GM19455 (cell line): ENCODE measurements around the gene KIN.
"Not testable (repeated sequence)": the region's sequence is repeated elsewhere in the genome, so short reads cannot be mapped to it uniquely, and the experiment has no call there.

ENCODE experiments used
- ATAC-seq: cut with Tn5 transposase; IDR thresholded peaks from one replicate; pipeline ENCODE4 v1.9.1; 2021; ENCODE audit not compliant: unreplicated experiment

KIN gene

GRCh38 chr10:7738536-7739407, 49.0 kb downstream of the KIN start:
- ATAC-seq = no peak

DNA sequence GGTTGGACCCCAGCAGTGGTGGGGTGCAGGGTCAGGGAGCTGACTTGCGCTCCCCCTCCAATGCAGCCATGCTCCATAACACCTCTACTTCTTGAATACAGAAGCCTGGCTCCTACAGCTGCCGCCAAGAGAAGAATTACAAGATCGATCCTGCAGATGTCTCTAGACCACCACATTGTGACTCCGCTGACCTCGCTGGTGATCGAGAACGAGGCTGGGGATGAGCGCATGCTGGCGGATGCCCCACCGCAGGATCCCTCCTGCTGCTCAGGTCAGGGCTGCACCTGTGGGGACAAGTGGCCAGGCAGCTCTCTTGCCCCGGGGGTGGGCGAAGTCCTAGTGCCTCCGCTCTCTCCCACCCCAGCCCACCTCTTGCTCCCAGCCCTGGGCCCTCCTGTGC, 53.0 kb downstream of the KIN start:
- ATAC-seq = no peak

- ATAC-seq = no peak
Measured at GRCh38 chr10:7722927-7723529, 64.8 kb downstream of the KIN start.

DNA sequence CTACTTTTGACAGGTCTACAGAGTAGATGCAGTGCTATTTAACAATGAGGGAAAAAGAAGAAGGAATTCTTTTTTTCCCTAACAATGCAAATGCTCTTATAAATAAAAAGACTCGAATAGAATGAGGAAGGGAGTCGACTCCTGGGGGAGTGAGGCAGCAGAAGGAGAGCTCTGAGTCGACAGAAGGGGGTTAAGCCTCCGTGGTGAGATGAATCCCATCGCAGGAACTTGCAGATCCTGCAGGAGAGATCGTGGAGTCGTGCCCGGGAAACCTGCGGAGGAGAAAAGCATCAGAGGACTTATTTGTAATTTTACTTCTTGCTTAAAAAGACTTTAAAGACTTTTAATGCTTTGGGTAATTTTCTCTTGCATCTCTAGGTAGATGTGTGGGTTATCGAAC, 67.3 kb downstream of the KIN start:
- no peak for ATAC-seq

DNA sequence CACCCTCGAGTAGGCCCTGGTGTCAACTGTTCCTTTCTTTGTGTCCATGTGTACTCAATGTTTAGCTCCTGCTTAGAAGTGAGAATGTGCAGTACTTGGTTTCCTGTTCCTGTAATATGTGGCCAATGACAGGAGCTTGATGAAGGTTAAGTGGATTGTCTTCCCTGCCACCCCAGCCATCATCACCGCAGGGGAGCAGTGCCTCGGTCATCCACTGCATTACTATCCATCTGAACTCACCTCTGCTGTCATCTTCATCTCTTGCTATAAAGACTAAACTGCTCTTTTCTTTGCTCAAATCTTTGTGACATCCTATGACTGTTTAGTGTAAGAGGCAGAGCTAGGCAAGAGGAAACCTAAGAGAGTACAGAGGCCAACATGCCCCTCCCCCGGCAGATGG, 69.1 kb downstream of the KIN start:
- ATAC-seq = no peak

DNA sequence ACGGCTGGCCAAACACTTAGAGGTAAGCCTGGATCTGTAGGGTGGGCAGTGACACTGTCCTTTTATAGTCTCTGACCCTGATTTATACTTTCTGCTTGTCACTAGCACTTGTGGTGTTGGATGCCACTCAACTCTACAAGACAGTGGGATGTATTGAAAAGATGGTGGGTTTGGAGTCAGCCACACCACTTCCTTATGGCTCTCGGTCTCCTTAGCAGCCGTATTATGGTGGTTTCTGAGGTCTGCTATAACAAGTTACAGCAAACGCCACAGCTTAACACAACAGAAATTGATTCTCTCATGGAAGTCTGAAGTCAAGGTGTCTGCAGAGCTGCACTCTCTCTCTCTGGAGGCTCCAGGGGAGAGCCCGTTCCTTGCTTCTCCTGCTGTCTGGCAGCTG, 70.0 kb downstream of the KIN start:
- ATAC-seq = no peak

DNA sequence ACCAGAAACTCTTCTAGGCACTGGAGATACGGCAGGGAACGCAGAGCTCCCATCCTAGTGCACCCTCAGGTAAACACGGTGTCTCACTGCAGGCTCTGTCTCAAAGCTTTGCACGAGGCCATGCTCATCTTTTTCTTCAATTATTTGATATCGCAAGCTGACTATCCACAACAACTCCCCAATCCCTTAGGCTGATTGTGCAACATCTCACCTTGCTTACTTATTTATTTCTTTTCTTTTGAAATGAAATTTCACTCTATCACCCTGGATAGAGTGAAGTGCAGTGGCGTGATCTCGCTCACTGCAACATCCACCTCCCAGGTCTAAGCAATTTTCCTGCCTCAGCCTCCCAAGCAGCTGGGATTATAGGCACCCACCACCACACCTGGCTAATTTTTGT, 72.3 kb downstream of the KIN start:
- no peak for ATAC-seq

GRCh38 chr10:7711075-7711474, 76.7 kb downstream of the KIN start:
- not testable (repeated sequence) for ATAC-seq

GRCh38 chr10:7710446-7710845, 77.3 kb downstream of the KIN start:
- no peak for ATAC-seq

GRCh38 chr10:7708832-7709231, 79.0 kb downstream of the KIN start:
- no peak for ATAC-seq

GRCh38 chr10:7707858-7708622, 79.8 kb downstream of the KIN start:
- no peak for ATAC-seq

DNA sequence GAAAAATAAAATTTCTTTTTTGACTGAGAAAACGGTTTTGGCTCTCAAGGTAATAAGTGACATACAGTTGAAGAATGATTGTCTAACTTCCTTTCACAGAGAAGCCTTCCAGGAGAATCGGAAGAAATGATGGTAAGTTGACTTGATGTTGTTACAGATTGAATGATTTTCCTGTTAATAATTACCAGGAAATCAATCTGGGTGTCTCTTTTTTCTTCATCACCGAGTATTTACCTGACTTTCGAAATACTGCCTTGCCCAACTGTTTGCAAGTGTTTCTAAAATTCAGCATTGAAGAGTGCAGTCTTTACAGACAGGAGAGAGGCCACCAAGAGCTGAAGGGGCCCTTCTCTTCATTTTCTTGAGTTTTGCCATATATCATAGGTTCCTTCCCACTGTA, 80.7 kb downstream of the KIN start:
- ATAC-seq = no peak

DNA sequence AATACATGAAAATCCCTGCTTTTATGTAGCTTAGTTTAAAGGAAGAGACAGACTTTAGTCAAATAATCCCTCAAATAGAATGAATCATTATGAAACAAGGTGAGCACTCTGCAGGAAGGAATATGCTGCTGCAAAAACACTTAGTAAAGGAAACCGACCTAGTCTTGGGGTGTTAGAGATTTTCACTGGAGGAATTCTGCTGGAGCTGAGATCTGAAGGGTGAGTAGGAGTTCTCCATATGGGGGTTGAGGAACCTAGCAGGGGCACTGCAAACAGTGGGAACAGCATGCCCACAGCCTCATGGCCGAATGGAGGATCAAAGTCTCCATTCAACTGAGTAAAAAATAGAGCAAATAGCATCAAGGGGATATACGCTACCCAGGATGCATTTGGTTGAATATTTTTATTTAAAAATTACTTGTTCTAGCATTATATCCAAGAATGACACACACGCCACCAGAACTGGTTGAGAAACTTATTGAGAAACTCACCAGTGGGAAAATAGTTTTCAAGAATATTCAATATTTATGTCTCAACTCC, 81.2 kb downstream of the KIN start:
- no peak for ATAC-seq

GRCh38 chr10:7705341-7705740, 82.5 kb downstream of the KIN start:
- ATAC-seq = no peak

GRCh38 chr10:7704071-7705016, 83.4 kb downstream of the KIN start:
- no peak for ATAC-seq

- no peak for ATAC-seq
Measured at GRCh38 chr10:7703140-7703539, 84.7 kb downstream of the KIN start, which contains the start of gene ITIH2. TSS of gene ITIH2 (plus strand) at chr10:7703316. CDS start at chr10:7703435, 119 bp downstream.

GRCh38 chr10:7702288-7702812, 85.4 kb downstream of the KIN start:
- no peak for ATAC-seq

DNA sequence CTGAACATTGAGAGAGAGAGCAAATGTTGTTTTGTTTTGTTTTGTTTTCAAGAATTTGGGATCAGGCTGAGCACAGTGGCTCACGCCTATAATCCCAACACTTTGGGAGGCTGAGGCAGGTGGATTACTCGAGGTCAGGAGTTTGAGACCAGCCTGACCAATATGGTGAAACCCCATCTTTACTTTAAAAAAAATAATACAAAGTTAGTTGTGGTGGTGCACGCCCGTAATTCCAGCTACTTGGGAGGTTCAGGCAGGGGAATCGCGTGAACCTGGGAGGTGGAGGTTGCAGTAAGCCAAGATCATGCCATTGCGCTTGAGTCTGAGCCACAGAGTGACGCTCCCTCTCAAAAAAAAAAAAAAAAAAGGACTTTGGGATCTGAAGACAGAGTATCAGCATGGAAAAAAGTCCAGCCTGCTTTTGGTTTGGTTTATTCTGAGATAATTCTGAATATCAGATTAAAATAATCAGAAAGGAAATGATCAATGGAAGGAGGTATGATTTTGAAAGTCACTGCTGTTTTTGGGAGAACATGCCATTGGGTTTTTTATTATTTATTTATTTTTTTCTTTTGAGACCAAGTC, 86.5 kb downstream of the KIN start:
- no peak for ATAC-seq
